NCI-H2107 treated with DMSO at 0.1 percent for 48 hours (cell line): ENCODE measurements around the gene TMEM135.
"Not testable (repeated sequence)": the region's sequence is repeated elsewhere in the genome, so short reads cannot be mapped to it uniquely, and the experiment has no call there.

Experiments
- DNase-seq: peaks from one replicate; lab custom pipeline; 2025; ENCODE audit not compliant: unreplicated experiment; lab: John Stamatoyannopoulos, UW

Gene TMEM135

GRCh38 chr11:87020336-87020735, 17.4 kb upstream of the TMEM135 start:
- DNase-seq, result no peak

- DNase-seq, result no peak
Observed at GRCh38 chr11:87020764-87021365, 16.9 kb upstream of the TMEM135 start.

GRCh38 chr11:87022254-87022653, 15.5 kb upstream of the TMEM135 start:
- no peak for DNase-seq

- no peak for DNase-seq
Observed at GRCh38 chr11:87022738-87023137, 15.0 kb upstream of the TMEM135 start.

- DNase-seq, result not testable (repeated sequence)
Observed at GRCh38 chr11:87026415-87026814, 11.3 kb upstream of the TMEM135 start.

- no peak for DNase-seq
Observed at GRCh38 chr11:87030458-87031054, 7.2 kb upstream of the TMEM135 start.

GRCh38 chr11:87031433-87032170, 6.1 kb upstream of the TMEM135 start:
- no peak for DNase-seq

GRCh38 chr11:87033561-87033960, 4.2 kb upstream of the TMEM135 start:
- no peak for DNase-seq

GRCh38 chr11:87035976-87036583, 1.7 kb upstream of the TMEM135 start:
- no peak for DNase-seq

GRCh38 chr11:87036756-87037449, 831 bp upstream of the TMEM135 start:
- no peak for DNase-seq

- DNase-seq, result no peak
Observed at GRCh38 chr11:87038235-87038977, 672 bp downstream of the TMEM135 start.

- no peak for DNase-seq
Observed at GRCh38 chr11:87039371-87039770, 1.6 kb downstream of the TMEM135 start.

GRCh38 chr11:87043894-87044293, 6.2 kb downstream of the TMEM135 start:
- no peak for DNase-seq

- no peak for DNase-seq
Observed at GRCh38 chr11:87046824-87047223, 9.1 kb downstream of the TMEM135 start.

GRCh38 chr11:87056091-87056490, 18.4 kb downstream of the TMEM135 start:
- DNase-seq, result no peak

GRCh38 chr11:87057749-87058148, 20.0 kb downstream of the TMEM135 start:
- no peak for DNase-seq

- DNase-seq, result no peak
Observed at GRCh38 chr11:87059596-87060390, 22.1 kb downstream of the TMEM135 start.

GRCh38 chr11:87061766-87062165, 24.0 kb downstream of the TMEM135 start:
- DNase-seq, result no peak

GRCh38 chr11:87063982-87064381, 26.2 kb downstream of the TMEM135 start:
- DNase-seq, result no peak

- DNase-seq, result no peak
Observed at GRCh38 chr11:87072787-87073186, 35.1 kb downstream of the TMEM135 start.
